GM12872 (cell line): ENCODE measurements around the gene RPL13A.

Source experiments
- TF ChIP-seq, protein P1 (sequence below): IDR thresholded peaks from 3 replicates; pipeline ENCODE4 v1.5.1; 2011; ENCODE audit warnings: low read depth, mild to moderate bottlenecking, low read length, moderate library complexity; ENCODE audit not compliant: insufficient read depth

RPL13A gene

GRCh38 chr19:49470615-49470978 lies 16.8 kb upstream of the RPL13A start:
- TF ChIP-seq, protein P1, sequence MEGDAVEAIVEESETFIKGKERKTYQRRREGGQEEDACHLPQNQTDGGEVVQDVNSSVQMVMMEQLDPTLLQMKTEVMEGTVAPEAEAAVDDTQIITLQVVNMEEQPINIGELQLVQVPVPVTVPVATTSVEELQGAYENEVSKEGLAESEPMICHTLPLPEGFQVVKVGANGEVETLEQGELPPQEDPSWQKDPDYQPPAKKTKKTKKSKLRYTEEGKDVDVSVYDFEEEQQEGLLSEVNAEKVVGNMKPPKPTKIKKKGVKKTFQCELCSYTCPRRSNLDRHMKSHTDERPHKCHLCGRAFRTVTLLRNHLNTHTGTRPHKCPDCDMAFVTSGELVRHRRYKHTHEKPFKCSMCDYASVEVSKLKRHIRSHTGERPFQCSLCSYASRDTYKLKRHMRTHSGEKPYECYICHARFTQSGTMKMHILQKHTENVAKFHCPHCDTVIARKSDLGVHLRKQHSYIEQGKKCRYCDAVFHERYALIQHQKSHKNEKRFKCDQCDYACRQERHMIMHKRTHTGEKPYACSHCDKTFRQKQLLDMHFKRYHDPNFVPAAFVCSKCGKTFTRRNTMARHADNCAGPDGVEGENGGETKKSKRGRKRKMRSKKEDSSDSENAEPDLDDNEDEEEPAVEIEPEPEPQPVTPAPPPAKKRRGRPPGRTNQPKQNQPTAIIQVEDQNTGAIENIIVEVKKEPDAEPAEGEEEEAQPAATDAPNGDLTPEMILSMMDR = no peak

- TF ChIP-seq, protein P1 = no peak
Observed at GRCh38 chr19:49472936-49473335, 14.5 kb upstream of the RPL13A start.

GRCh38 chr19:49473868-49474541 lies 13.4 kb upstream of the RPL13A start, which contains the start of gene FLT3LG:
Gene FLT3LG (plus strand): TSS chr19:49474215. CDS start chr19:49474640, 425 bp downstream.
- TF ChIP-seq, protein P1 = peak; percentile 98

- TF ChIP-seq, protein P1 = no peak
Observed at GRCh38 chr19:49474542-49474924, 12.9 kb upstream of the RPL13A start.

DNA sequence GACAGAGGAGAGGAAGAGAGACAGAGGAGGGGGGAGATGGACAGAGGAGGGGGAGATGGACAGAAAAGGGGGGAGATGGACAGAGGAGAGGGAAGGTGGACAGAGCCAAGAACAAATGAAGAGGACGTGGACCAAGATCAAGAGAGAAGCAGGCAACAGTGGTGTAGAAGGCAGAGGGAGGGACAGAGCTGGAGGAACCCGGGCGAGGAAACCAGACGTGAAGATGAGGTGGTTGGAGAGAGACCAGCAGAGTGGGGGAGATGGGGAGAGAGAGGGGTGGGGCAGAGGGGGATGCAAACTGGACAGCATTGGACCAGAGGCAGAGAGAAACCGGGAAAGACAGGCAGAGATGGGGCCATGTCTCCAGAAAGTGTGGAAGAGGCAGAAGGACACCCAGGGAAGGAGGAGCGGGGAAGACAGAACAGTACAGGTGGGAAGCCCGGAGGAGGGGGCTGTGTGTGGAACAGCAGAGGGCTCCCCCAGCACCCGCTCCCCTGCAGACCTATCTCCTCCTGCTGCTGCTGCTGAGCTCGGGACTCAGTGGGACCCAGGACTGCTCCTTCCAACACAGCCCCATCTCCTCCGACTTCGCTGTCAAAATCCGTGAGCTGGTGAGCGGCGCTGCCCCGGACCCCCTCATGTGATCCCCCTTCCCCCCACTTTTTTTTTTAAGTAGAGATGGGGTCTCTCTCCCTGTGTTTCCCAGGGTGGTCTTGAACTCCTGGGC lies 12.1 kb upstream of the RPL13A start:
- TF ChIP-seq, protein P1 = no peak

- TF ChIP-seq, protein P1 = peak; percentile 63
Observed at GRCh38 chr19:49475995-49476880, 11.2 kb upstream of the RPL13A start.
